Smooth muscle cell (in vitro differentiated cells): ENCODE data around the gene ARVCF. TPM values are rescaled to one million over a fixed set of nuclear protein-coding genes. Genes with fewer than 3 reads are reported as not detected.

ENCODE experiments used
- DNase-seq: peaks from one replicate; lab custom pipeline; 2025; ENCODE audit not compliant: unreplicated experiment; lab: John Stamatoyannopoulos, UW
- H2AFZ ChIP-seq: fragments of 200-600 bp; sonication (generic); 2 replicates; pipeline ENCODE4 v1.6.0; 2016; ENCODE audit warnings: antibody characterized with exemption, low read depth, mild to moderate bottlenecking
- H3F3A ChIP-seq: fragments of 200-600 bp; sonication (generic); 2 replicates; pipeline ENCODE4 v1.6.0; 2017; ENCODE audit warnings: antibody characterized with exemption, low read depth
- H3K27ac ChIP-seq: fragments of 200-600 bp; sonication (generic); 2 replicates; pipeline ENCODE4 v1.5.1; 2016; ENCODE audit warnings: low read depth, mild to moderate bottlenecking
- H3K27me3 ChIP-seq: fragments of 200-600 bp; sonication (generic); 2 replicates; pipeline ENCODE4 v1.6.1; 2016; ENCODE audit warnings: low read depth, mild to moderate bottlenecking
- H3K36me3 ChIP-seq: fragments of 200-600 bp; sonication (generic); 2 replicates; pipeline ENCODE4 v1.5.1; 2016; ENCODE audit warnings: low read depth
- H3K4me1 ChIP-seq: fragments of 200-600 bp; sonication (generic); 2 replicates; pipeline ENCODE4 v1.5.1; 2016; ENCODE audit warnings: low read depth
- H3K4me2 ChIP-seq: fragments of 200-600 bp; sonication (generic); 2 replicates; pipeline ENCODE4 v1.6.0; 2016; ENCODE audit warnings: mild to moderate bottlenecking
- H3K4me3 ChIP-seq: fragments of 200-600 bp; sonication (generic); 2 replicates; pipeline ENCODE4 v1.5.1; 2016; ENCODE audit warnings: mild to moderate bottlenecking
- H3K79me2 ChIP-seq: fragments of 200-600 bp; sonication (generic); 2 replicates; pipeline ENCODE4 v1.6.0; 2016; ENCODE audit warnings: low read depth, mild to moderate bottlenecking
- H3K9ac ChIP-seq: fragments of 200-600 bp; sonication (generic); 2 replicates; pipeline ENCODE4 v1.6.0; 2016; ENCODE audit warnings: low read depth
- H3K9me3 ChIP-seq: fragments of 200-600 bp; sonication (generic); replicated peaks from 2 replicates; pipeline ENCODE4 v1.5.1; 2016; ENCODE audit warnings: low read depth
- H4K20me1 ChIP-seq: fragments of 200-600 bp; sonication (generic); 2 replicates; pipeline ENCODE4 v1.6.0; 2016; ENCODE audit warnings: low read depth
- WGBS: methylation state at CpG from one replicate; pipeline ENCODE4 v1.1.7; 2016; ENCODE audit warnings: low lambda C conversion rate; 5-methylcytosine and 5-hydroxymethylcytosine counted together
- polyA plus RNA-seq: library from polyadenylated mRNA; unstranded; fragments of >200 nt; fragmentation: Nextera tagmentation; extraction: Ambion mirVana; gene quantifications from 2 replicates; pipeline ENCODE4 v1.2.1, GENCODE V29; 2016
- total RNA-seq: library from RNA; depleted of rRNA; stranded (reverse); fragments of >200 nt; gene quantifications from 2 replicates; pipeline ENCODE4 v1.2.3, GENCODE V29; 2014
- TF ChIP-seq, protein P1 (sequence below): fragments of 200-600 bp; sonication (generic); IDR thresholded peaks from 2 replicates; pipeline ENCODE4 v1.5.1; 2017; ENCODE audit warnings: borderline replicate concordance, mild to moderate bottlenecking, antibody characterized with exemption; ENCODE audit not compliant: insufficient read depth, poor library complexity, severe bottlenecking

ARVCF gene
- total and polyA plus RNA-seq, 2 experiments from 2014 or later, result 5.4 to 10.6 TPM

DNA sequence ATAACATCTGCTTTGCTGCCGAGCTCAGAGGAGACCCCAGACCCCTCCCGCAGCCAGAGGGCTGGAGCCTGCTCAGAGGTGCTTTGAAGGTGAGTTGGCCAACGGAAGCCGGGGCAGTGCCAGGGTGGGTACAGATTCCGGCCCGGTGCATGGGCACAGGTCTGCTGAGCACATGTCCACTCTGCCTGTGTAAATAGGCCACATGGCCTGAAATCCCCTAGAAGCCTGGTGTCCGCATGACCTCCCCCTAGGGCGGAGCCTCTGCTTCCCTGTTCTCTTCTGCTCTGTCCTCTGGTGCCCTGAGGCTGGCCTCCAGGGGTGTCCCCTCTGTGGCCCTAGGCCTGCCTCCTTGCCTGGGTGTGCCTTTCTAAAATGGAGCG lies 55.4 kb downstream of the ARVCF start:
- Histone ChIP-seq H2AFZ (no peak overlapping the region), H3K4me1 (peaks cover 19% of the 10 kb centered on the region), H3K27me3 (no peaks in the 10 kb centered on the region), H3K27ac (no peak overlapping the region), H3K36me3 (no peaks in the 10 kb centered on the region), H3F3A (no peaks in the 10 kb centered on the region), H3K4me3 (no peak overlapping the region), H4K20me1 (no peaks in the 10 kb centered on the region), H3K4me2 (no peak overlapping the region), H3K9me3 (no peaks in the 10 kb centered on the region), H3K79me2 (no peaks in the 10 kb centered on the region), H3K9ac (no peak overlapping the region)
- WGBS, result 96% methylated on average over 9 of the region's 9 CpGs
- DNase-seq, result no peak
- TF ChIP-seq, protein P1, sequence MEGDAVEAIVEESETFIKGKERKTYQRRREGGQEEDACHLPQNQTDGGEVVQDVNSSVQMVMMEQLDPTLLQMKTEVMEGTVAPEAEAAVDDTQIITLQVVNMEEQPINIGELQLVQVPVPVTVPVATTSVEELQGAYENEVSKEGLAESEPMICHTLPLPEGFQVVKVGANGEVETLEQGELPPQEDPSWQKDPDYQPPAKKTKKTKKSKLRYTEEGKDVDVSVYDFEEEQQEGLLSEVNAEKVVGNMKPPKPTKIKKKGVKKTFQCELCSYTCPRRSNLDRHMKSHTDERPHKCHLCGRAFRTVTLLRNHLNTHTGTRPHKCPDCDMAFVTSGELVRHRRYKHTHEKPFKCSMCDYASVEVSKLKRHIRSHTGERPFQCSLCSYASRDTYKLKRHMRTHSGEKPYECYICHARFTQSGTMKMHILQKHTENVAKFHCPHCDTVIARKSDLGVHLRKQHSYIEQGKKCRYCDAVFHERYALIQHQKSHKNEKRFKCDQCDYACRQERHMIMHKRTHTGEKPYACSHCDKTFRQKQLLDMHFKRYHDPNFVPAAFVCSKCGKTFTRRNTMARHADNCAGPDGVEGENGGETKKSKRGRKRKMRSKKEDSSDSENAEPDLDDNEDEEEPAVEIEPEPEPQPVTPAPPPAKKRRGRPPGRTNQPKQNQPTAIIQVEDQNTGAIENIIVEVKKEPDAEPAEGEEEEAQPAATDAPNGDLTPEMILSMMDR, result no peak

DNA sequence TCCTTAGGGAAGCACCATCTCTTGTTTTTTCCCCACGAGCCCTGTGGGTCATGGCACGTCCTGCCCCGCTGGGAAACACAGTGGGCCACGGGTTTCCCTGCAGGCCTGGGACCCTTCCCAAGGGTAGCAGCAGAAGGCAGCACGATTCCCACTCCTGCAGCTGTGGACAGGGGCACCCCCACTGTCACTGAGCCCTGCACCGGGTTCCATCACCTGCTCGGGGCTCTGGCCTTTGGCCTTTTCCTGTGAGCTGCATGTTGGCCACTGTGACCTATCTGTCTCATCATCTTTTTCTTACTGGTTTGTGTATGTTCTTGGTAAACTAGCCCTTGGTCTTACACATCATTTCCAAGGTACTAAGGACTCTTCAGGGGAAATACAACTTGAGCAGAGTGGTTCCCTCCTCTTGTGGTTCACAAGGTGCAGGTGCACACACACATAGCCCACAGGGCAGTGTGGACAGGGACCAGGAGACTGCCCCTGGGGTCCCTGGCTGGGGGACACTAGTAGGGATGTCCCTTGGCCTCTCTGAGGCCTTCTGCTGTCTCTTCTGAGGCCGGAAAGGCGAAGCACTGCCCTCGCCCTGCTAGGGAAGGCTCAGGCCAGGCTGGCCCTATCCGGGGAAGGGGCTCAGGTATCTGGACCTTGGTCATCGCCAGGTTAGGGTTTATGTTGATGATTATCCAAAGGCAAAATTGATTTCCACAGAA lies 56.0 kb downstream of the ARVCF start:
- Histone ChIP-seq H3K79me2 (no peaks in the 10 kb centered on the region), H3K4me3 (no peak overlapping the region), H3K4me1 (peaks cover 19% of the 10 kb centered on the region), H3K27me3 (no peaks in the 10 kb centered on the region), H3K4me2 (no peak overlapping the region), H4K20me1 (no peaks in the 10 kb centered on the region), H3F3A (no peaks in the 10 kb centered on the region), H3K9ac (no peak overlapping the region), H3K36me3 (no peaks in the 10 kb centered on the region), H3K9me3 (no peaks in the 10 kb centered on the region), H2AFZ (no peak overlapping the region), H3K27ac (no peak overlapping the region)
- WGBS, result 97% methylated on average over 12 of the region's 12 CpGs
- DNase-seq, result no peak
- TF ChIP-seq, protein P1, result no peak

DNA sequence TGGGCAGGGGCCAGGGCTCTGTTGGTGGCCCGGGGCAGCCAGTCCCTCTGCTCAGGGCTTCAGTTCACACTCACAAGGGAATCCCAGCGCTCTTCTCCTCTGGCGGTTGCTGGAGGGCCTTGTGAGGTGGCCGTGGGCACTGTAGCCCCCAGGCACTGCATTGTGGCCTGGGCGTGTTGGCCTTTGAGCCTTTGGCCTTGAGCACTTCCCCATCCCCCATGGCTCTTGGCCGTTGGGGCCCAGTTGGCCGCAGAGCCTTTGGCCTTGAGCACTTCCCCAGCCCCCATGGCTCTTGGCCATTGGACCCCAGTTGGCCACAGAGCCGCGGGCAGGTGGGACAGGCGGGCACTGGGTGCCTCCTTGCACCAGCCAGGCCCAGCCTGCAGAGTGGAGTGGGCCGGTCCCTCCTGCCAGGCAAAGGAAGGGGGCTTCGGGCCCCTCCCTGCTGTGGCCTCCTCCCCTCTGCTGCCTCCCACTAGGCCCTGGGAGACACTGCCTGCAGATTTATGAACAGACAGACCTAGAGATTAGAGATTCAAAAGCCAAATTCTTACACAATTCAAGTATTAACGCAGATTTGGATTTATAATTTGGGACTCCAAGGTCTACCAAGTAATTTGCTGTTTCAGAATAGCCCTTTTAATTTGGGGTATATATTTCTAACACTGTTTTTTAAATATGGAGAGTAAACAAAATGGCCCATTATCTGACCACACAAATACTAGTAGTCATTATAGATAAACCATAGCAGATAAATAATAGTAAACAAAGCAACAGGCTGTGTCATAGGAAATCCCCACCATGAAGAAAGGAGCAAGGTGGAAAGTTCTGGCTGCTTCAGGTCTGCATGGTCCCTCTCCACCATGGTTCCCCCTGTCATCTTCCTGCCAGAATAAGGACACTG lies 56.8 kb downstream of the ARVCF start:
- H3K36me3 ChIP-seq, result no peaks in the 10 kb centered on the region
- no peaks in the 10 kb centered on the region for H3K79me2 ChIP-seq
- no peak overlapping the region for H3K9ac ChIP-seq
- H2AFZ ChIP-seq, result no peak overlapping the region
- H3K27me3 ChIP-seq, result no peaks in the 10 kb centered on the region
- peak overlapping the region; percentile 87 for H3K4me2 ChIP-seq
- H3K4me3 ChIP-seq, result peak overlapping the region; percentile 45
- peaks cover 19% of the 10 kb centered on the region for H3K4me1 ChIP-seq
- no peak overlapping the region for H3K27ac ChIP-seq
- DNase-seq, result no peak
- no peaks in the 10 kb centered on the region for H4K20me1 ChIP-seq
- H3K9me3 ChIP-seq, result no peaks in the 10 kb centered on the region
- no peaks in the 10 kb centered on the region for H3F3A ChIP-seq
- 46% methylated on average over 13 of the region's 13 CpGs for WGBS
- TF ChIP-seq, protein P1, result no peak
